Activated naive CD4-positive, alpha-beta T cell (primary cell): ENCODE measurements around the gene CCDC88A.
"Not testable (repeated sequence)": the region's sequence is repeated elsewhere in the genome, so short reads cannot be mapped to it uniquely, and the experiment has no call there.

Experiments used
- DNase-seq, 4 experiments: peaks; one replicate each; lab custom pipeline; 2025; lab: John Stamatoyannopoulos, UW

The CCDC88A gene

GRCh38 chr2:55419679-55420438, at the start of gene CCDC88A:
Gene CCDC88A, minus strand, starts transcription at chr2:55419856. Its CDS starts 777 bp downstream, at chr2:55419079.
- peak; percentile 61 to 78 (median 68) for DNase-seq

- no peak for DNase-seq
Observed at GRCh38 chr2:55461679-55462078, 42.0 kb upstream of the CCDC88A start.

- DNase-seq: no peak
Observed at GRCh38 chr2:55460562-55460961, 40.9 kb upstream of the CCDC88A start.

GRCh38 chr2:55459714-55460274, 40.1 kb upstream of the CCDC88A start:
- DNase-seq: no peak

- no peak for DNase-seq
Observed at GRCh38 chr2:55459279-55459678, 39.6 kb upstream of the CCDC88A start.

- no peak for DNase-seq
Observed at GRCh38 chr2:55454121-55454520, 34.5 kb upstream of the CCDC88A start.

GRCh38 chr2:55452879-55453278, 33.2 kb upstream of the CCDC88A start:
- no peak for DNase-seq

GRCh38 chr2:55451699-55452098, 32.0 kb upstream of the CCDC88A start:
- no peak for DNase-seq

- not testable (repeated sequence) for DNase-seq
Observed at GRCh38 chr2:55450014-55450413, 30.4 kb upstream of the CCDC88A start.

- DNase-seq: not testable (repeated sequence)
Observed at GRCh38 chr2:55442045-55442760, 22.5 kb upstream of the CCDC88A start.

- no peak for DNase-seq
Observed at GRCh38 chr2:55441280-55441892, 21.7 kb upstream of the CCDC88A start.

GRCh38 chr2:55439101-55439397, 19.4 kb upstream of the CCDC88A start:
- no peak for DNase-seq

- no peak for DNase-seq
Observed at GRCh38 chr2:55438391-55439100, 18.9 kb upstream of the CCDC88A start.

- DNase-seq: no peak
Observed at GRCh38 chr2:55437515-55438390, 18.1 kb upstream of the CCDC88A start.

GRCh38 chr2:55431982-55432627, 12.4 kb upstream of the CCDC88A start:
- DNase-seq: no peak

GRCh38 chr2:55430211-55430975, 10.7 kb upstream of the CCDC88A start:
- no peak for DNase-seq

- no peak for DNase-seq
Observed at GRCh38 chr2:55428258-55428657, 8.6 kb upstream of the CCDC88A start.

- DNase-seq: no peak
Observed at GRCh38 chr2:55425431-55425831, 5.8 kb upstream of the CCDC88A start.

GRCh38 chr2:55422876-55423665, 3.4 kb upstream of the CCDC88A start:
- no peak for DNase-seq
